Skeletal muscle satellite cell (primary cell): ENCODE results near the gene A1BG.
"Not testable (repeated sequence)": the region's sequence is repeated elsewhere in the genome, so short reads cannot be mapped to it uniquely, and the experiment has no call there.

Experiments used
- H3K27me3 ChIP-seq: 2 replicates; pipeline ENCODE4 v1.7.0; 2013; ENCODE audit warnings: low read length; ENCODE audit not compliant: control insufficient read depth, insufficient read depth
- H3K36me3 ChIP-seq: 2 replicates; pipeline ENCODE4 v1.7.0; 2013; ENCODE audit warnings: mild to moderate bottlenecking, control low read depth, low read length; ENCODE audit not compliant: insufficient read depth
- H3K4me1 ChIP-seq: 2 replicates; pipeline ENCODE4 v1.7.0; 2013; ENCODE audit warnings: low read length; ENCODE audit not compliant: control insufficient read depth, insufficient read depth
- H3K4me2 ChIP-seq: 2 replicates; pipeline ENCODE4 v1.7.0; 2013; ENCODE audit warnings: mild to moderate bottlenecking, low read length
- H3K4me3 ChIP-seq: 2 replicates; pipeline ENCODE4 v1.7.0; 2013; ENCODE audit warnings: low read length
- H3K9ac ChIP-seq: 2 replicates; pipeline ENCODE4 v1.7.0; 2013; ENCODE audit warnings: mild to moderate bottlenecking, low read depth, low read length, moderate library complexity
- H3K9me3 ChIP-seq: replicated peaks from 2 replicates; pipeline ENCODE4 v1.7.0; 2013; ENCODE audit warnings: mild to moderate bottlenecking, control low read depth, low read length

Gene A1BG

DNA sequence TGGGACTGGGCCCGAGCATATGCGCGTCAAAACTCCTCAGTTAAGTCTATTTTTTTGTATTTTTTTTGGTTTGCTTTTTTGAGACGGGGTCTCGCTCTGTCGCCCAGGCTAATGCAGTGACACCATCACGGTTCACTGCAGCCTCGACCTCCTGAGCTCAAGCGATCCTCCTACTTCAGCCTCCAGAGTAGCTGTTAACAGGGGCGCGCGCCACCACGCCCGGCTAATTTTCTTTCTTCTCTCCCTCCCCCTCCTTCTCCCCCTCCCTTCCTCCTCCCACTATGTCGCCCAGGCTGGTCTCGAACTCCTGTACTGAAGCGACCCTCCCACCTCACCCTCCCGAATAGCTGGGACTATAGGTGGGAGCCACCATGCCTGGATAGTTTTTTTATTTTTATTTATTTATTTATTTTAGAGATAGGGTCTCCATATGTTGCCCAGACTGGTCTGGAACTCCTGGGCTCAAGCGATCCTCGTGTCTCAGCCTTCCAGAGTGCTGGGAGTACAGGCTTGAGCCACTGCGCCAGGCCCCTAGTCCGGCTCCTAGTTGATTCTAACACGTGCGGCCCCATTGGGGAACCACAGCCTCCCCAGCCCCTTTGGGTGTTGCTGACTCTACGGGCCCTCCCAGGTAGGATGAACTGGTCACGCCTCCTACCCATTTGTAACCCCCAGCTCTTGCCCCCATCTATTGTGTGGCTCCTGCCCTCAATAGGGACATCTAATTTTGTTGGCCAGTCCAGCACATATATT lies 28.3 kb upstream of the A1BG start:
- Histone ChIP-seq H3K27me3 (no peaks in the 10 kb centered on the region), H3K9ac (peak overlapping the region; percentile 91), H3K36me3 (no peaks in the 10 kb centered on the region), H3K4me1 (peaks cover 30% of the 10 kb centered on the region), H3K4me3 (peak overlapping the region; percentile 90), H3K4me2 (peak overlapping the region; percentile 94), H3K9me3 (no peaks in the 10 kb centered on the region)

DNA sequence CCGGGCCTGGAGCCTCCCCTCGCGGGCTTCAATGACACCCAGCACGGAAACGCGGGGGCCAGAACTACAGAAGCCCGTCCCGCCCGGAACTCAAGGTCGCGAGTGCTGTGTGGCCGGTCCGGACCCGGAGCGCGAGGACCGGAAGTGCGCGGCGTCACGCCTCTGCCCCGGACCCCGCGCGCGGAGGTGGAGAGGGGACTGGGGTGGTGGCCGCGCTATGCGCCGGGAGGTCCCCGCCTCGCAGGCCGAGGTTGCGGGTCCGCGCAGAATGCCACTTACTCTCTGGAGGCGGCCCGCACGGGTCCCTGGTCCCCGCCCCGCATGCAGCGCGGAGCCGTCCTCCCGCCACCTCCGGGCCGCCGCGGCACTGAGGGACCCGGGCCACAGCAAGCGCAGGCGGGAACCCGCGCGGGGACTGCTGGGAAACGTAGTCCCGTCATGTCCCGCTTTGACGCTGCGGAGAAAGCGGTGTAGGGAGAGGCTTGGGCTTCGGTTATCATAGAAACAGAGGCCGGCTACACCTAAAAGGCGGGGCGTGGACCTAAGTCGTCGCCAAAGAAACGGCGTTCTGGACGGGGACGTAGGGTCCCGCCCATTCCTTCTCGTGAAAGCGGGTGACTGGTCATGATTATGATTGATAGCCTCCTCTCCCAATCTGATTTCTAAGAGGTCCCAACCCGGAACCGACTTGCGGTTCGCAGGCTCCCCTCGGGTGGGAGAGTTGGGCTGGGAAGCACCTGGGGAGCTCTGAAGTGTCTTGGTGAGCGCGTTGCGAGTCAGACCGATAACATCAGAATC lies 27.6 kb upstream of the A1BG start, which contains the start of gene ZNF837:
ZNF837 (minus strand) TSS at position 369 of the 798 bp plus-strand sequence. CDS start 11,698 bp downstream, outside the sequence.
- Histone ChIP-seq H3K36me3 (no peaks in the 10 kb centered on the region), H3K9me3 (no peaks in the 10 kb centered on the region), H3K4me3 (peak within 1 kb of the TSS; percentile 90), H3K4me1 (peaks cover 25% of the 10 kb centered on the region), H3K27me3 (no peaks in the 10 kb centered on the region), H3K9ac (peak within 1 kb of the TSS; percentile 91), H3K4me2 (peak within 1 kb of the TSS; percentile 94)

DNA sequence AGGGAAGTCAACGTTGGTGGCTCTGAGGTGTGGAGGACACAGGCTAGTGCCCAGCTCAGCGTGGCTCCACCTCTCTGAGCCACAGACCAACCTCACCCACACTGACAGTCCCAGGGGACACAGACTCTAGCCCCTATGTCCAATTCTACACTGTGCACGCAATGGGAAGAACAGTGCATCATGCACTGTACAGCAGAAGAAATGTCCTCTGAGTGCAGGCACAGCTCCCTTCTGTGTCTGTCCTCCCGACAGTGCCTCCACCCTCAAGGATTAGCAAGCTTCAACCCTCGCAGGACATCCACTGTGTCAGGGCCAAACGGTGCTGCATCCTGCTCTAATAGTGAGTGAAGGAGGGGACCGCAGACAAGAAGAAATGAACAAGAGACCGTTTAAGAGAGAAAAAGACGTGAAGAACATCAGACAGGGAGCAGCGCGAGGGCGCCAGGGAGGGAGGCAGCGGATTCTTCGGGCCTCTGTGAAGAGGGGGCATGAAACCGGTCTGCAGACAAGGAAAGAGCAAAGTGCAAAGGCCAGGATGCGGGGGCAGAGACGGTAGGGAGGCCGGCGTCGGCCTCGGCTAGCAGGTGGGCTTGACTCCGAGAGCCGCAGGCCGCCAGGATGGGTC lies 26.9 kb upstream of the A1BG start:
- H3K4me3 ChIP-seq: peak overlapping the region; percentile 90
- H3K36me3 ChIP-seq: no peaks in the 10 kb centered on the region
- peaks cover 18% of the 10 kb centered on the region for H3K4me1 ChIP-seq
- no peaks in the 10 kb centered on the region for H3K27me3 ChIP-seq
- H3K9me3 ChIP-seq: no peaks in the 10 kb centered on the region
- peak overlapping the region; percentile 91 for H3K9ac ChIP-seq
- peak overlapping the region; percentile 94 for H3K4me2 ChIP-seq

DNA sequence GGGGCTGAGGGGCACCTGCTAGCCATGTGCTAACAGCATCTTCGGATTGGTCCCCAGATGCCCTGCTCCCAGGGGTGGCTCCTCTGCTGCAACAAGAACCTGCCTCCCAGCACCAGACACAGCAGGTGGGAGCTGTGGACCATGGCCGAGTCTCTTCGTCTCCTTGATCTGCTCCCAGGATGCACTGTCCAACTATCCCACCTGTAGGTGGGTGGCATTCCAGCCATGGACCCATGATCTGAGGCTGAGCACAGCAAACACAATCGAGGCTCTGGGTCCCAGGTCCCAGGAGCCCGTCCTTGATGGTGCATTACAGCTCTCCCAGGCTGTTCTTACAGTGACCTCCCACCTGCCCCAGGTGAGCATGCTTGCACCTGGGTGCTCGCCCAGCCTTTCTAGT lies 26.0 kb upstream of the A1BG start:
- Histone ChIP-seq H3K4me2 (peak overlapping the region; percentile 94), H3K36me3 (no peaks in the 10 kb centered on the region), H3K9ac (no peak overlapping the region), H3K27me3 (no peaks in the 10 kb centered on the region), H3K4me1 (peaks cover 17% of the 10 kb centered on the region), H3K4me3 (no peak overlapping the region), H3K9me3 (no peaks in the 10 kb centered on the region)

DNA sequence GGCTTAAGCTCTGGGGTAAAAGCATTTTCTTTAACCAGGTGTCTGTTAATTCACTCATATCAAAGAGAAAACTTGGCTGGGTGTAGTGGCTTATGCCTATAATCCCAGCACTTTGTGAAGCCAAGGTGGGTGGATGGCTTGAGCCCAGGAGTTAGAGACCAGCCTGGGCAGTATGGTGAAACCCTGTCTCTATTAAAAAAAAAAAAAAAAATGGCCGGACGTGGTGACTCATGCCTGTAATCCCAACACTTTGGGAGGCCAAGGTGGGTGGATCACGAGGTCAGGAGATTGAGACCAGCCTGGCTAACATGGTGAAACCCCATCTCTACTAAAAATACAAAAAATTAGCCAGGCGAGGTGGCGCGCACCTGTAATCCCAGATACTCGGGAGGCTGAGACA lies 23.4 kb upstream of the A1BG start:
- H3K4me2 ChIP-seq, H3K4me3 ChIP-seq, H3K9me3 ChIP-seq, H3K27me3 ChIP-seq, H3K36me3 ChIP-seq, H3K9ac ChIP-seq: not testable (repeated sequence)
- H3K4me1 ChIP-seq: peaks cover 12% of the 10 kb centered on the region

DNA sequence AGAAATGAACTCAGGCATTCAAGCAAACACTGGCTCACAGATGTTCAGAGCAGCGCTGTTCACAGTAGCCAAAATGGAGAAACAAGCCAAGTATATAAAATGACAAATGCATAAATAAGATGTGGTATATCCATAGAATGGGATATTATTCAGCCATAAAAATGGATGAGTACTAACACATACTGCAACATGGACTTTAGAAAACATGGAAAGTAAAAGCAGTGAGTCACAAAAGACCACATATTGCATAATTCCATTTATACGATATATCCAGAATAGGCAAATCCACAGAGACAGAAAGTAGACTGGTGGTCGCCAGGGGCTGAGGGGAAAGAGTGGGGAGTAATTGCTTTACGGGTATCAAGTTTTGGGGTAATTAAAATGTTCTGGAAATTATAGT lies 20.9 kb upstream of the A1BG start:
- Histone ChIP-seq H3K4me3 (no peak overlapping the region), H3K4me1 (peaks cover 3% of the 10 kb centered on the region), H3K9ac (no peak overlapping the region), H3K36me3 (no peaks in the 10 kb centered on the region), H3K9me3 (no peaks in the 10 kb centered on the region), H3K27me3 (no peaks in the 10 kb centered on the region), H3K4me2 (no peak overlapping the region)

DNA sequence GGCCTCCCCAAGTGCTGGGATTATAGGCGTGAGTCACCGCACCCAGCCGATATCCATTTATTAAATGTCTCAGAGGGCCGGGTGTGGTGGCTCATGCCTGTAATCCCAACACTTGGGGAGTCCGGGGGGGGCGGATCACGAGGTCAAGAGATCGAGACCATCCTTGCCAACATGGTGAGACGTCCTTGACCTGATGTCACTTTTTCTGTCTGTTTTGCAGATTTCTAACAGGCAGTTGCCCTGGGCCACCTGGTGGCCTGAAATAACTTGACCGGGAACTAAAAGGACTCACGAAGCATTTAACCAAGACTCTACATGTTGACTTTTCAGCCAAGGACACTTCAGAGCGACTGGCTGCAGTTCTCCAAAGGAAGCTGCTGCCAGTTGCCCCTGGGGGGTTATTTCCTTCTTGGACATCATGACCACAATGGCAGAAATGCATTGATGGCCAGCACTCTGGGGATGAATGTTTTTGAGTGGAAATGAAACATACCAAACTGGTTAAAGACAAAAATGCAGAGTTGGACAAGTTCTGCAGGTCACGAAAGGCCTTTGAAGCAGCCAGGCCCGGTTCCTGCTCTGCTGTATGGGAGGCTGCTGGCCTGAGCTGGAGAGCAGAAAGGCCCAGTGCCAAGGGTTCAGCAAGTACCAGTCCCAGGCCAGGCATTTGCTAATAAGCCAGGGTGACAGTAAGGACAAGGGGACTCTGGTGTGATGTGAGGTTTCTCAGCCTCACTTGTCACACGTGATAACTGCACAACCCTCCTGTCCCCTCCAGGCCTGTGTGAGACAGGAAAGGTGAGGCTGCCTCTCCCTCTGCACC lies 19.2 kb upstream of the A1BG start:
- no peak overlapping the region for H3K9ac ChIP-seq
- no peaks in the 10 kb centered on the region for H3K36me3 ChIP-seq
- no peak overlapping the region for H3K4me2 ChIP-seq
- no peaks in the 10 kb centered on the region for H3K27me3 ChIP-seq
- H3K9me3 ChIP-seq: no peaks in the 10 kb centered on the region
- H3K4me3 ChIP-seq: no peak overlapping the region
- H3K4me1 ChIP-seq: peaks cover 3% of the 10 kb centered on the region

DNA sequence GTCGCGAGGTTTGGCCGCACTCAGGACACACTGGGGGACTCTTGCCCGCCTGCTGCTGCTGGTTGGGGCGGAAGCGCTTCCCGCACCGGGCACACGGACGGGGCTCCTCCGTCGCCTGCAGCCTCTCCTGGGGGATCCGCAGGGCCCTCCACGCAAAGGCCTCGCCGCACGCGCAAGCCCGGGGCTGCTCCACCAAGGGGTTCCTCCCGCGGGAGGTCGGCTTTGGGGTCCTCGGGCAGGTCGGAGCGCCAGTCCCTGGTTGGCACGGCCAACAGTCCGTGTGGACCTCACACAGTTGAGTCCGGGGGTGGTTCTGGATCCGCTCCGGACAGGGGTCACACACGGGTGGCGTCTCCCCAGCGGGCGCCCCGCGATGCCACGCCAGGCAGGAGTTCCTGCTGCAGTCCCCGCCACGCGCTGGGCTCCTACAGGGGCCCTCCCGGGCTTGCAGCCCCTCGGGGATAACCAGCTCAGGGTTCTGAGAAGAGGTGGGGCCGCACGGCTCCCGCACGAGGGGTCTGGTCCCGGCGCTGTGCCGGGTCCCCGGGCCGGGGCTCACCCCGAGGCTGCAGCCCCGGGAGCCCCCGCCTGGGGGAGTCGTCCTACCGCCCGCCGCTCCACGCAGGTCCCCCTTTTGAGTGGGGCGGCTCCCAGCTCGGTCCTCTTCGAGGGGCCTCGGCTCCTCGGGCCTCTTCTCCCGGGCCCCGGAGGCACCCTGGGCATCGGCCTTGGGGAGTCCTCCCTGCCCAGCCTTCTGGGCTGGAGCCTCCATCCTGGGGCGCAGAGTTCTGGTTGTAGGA lies 15.5 kb upstream of the A1BG start:
- Histone ChIP-seq H3K9me3 (no peaks in the 10 kb centered on the region), H3K4me1 (no peaks in the 10 kb centered on the region), H3K36me3 (no peaks in the 10 kb centered on the region), H3K27me3 (no peaks in the 10 kb centered on the region), H3K9ac (no peak overlapping the region), H3K4me2 (no peak overlapping the region), H3K4me3 (no peak overlapping the region)

DNA sequence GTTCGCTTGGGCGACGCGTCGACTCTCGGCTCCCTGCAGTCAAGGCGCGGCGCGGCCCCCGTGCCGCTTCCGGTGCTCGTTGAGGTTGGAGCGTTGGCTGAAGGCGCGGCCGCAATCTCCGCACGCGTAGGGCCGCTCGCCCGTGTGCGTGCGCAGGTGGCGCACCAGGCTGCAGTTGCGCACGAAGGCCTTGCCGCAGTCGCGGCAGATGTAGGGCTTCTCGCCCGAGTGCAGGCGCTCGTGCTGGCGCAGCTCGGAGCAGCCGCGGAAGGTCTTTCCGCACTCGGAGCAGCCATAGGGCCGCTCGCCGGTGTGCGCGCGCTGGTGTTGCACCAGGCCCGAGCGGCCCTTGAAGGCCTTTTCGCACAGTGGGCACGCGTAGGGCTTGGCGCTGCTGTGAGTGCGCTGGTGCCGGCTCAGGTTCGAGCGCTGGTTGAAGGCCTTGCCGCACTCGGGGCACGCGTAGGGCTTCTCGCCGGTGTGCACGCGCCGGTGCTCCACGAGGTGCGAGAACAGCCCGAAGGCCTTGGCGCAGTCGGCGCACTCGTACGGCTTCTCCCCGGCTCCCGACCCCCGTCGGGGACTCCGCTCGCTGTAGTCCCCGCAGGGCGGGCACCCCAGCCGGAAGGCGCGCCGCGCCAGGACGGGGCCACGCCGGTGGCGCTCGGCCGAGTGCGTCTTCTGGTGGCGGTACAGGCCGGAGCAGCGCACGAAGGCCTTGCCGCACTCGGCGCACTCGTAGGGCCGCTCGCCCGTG lies 14.6 kb upstream of the A1BG start:
- H3K36me3 ChIP-seq: no peaks in the 10 kb centered on the region
- H3K4me1 ChIP-seq: no peaks in the 10 kb centered on the region
- no peak overlapping the region for H3K4me3 ChIP-seq
- H3K9me3 ChIP-seq: no peaks in the 10 kb centered on the region
- no peaks in the 10 kb centered on the region for H3K27me3 ChIP-seq
- H3K9ac ChIP-seq: no peak overlapping the region
- H3K4me2 ChIP-seq: no peak overlapping the region
